HL-60 (cell line): ENCODE measurements around the gene TRAFD1.

Experiments used
- DNase-seq, 2 experiments: peaks; one replicate each; pipeline ENCODE4 v3.0.0-alpha.2; 2010 to 2020; ENCODE audit warnings: low read depth in 1 of 2, low spot score in 1 of 2
- H3K27ac ChIP-seq: fragments of 250-450 bp; sonication (Bioruptor Pico); replicated peaks from 2 replicates; pipeline ENCODE4 v1.5.1; 2020; ENCODE audit warnings: mild to moderate bottlenecking, moderate library complexity
- H3K27me3 ChIP-seq: fragments of 250-450 bp; sonication (Bioruptor Pico); 2 replicates; pipeline ENCODE4 v1.5.1; 2021; ENCODE audit warnings: mild to moderate bottlenecking, moderate library complexity; ENCODE audit not compliant: insufficient read depth, poor library complexity, severe bottlenecking
- H3K4me3 ChIP-seq: replicated peaks from 2 replicates; pipeline ENCODE4 v1.5.1; 2011; ENCODE audit warnings: mild to moderate bottlenecking, control low read depth, low read length; ENCODE audit not compliant: insufficient read depth
- CTCF ChIP-seq: IDR thresholded peaks from one replicate; pipeline ENCODE4 v1.5.1; 2011; ENCODE audit warnings: low read length, control low read depth, inconsistent platforms; ENCODE audit not compliant: insufficient read depth
- GABPA ChIP-seq: IDR thresholded peaks from 2 replicates; pipeline ENCODE4 v1.6.1; 2012; ENCODE audit warnings: low read depth
- POLR2AphosphoS5 ChIP-seq: IDR thresholded peaks from 2 replicates; pipeline ENCODE4 v1.6.1; 2012; ENCODE audit warnings: low read depth
- REST ChIP-seq: IDR thresholded peaks from 2 replicates; pipeline ENCODE4 v1.6.1; 2012; ENCODE audit warnings: low read depth; ENCODE audit not compliant: insufficient replicate concordance
- SPI1 ChIP-seq: IDR thresholded peaks from 2 replicates; pipeline ENCODE4 v1.6.1; 2012; ENCODE audit warnings: low read depth, mild to moderate bottlenecking, borderline replicate concordance

The TRAFD1 gene

GRCh38 chr12:112175361-112176155 is 50.2 kb downstream of the TRAFD1 start:
- Histone ChIP-seq H3K27me3 (no peaks in the 10 kb centered on the region), H3K4me3 (no peak overlapping the region), H3K27ac (no peak overlapping the region)
- TF ChIP-seq POLR2AphosphoS5: no peak
- TF ChIP-seq GABPA: no peak
- no peak for TF ChIP-seq REST
- TF ChIP-seq SPI1: no peak
- no peak for TF ChIP-seq CTCF
- no peak for DNase-seq

- H3K4me3 ChIP-seq: no peak overlapping the region
- DNase-seq: no peak
Observed at GRCh38 chr12:112176321-112177010, 51.1 kb downstream of the TRAFD1 start.

More at GRCh38 chr12:112176321-112177010, 51.1 kb downstream of the TRAFD1 start:
- no peak overlapping the region for H3K27ac ChIP-seq
- no peak for TF ChIP-seq SPI1
- TF ChIP-seq CTCF: no peak
- no peak for TF ChIP-seq POLR2AphosphoS5
- TF ChIP-seq GABPA: no peak
- no peak for TF ChIP-seq REST
- H3K27me3 ChIP-seq: no peaks in the 10 kb centered on the region
